HCT116 (cell line): ENCODE results near the gene CORO2B. TPM values are rescaled to one million over a fixed set of nuclear protein-coding genes. Genes with fewer than 3 reads are reported as not detected.

Experiments
- ATAC-seq: fragments of 200-7000 bp; cut with Tn5 transposase; 2 replicates; pipeline ENCODE4 v1.9.1; 2020; ENCODE audit warnings: mild to moderate bottlenecking, moderate library complexity
- BruUV-seq: library from RNA; stranded (reverse); fragments of 400-500 nt; replicated peaks from 2 replicates; lab custom pipeline; 2021; lab: Mats Ljungman, UMichigan
- CTCF ChIA-PET: fragments of 300-600 bp; sonication (Branson Sonifier 250); formaldehyde crosslinking; loops from one replicate; lab custom pipeline; 2021; ENCODE audit warnings: antibody characterized with exemption; lab: Charles Lee
- POLR2A ChIA-PET: fragments of 300-600, 350-600 bp; sonication (Branson Sonifier 250); formaldehyde crosslinking; loops from one replicate; lab custom pipeline; 2021; ENCODE audit warnings: antibody characterized with exemption; lab: Charles Lee
- RAD21 ChIA-PET, 2 experiments: fragments of 300-600 bp; sonication (Branson Sonifier 250); formaldehyde crosslinking; loops; one replicate each; lab custom pipeline; 2023; ENCODE audit warnings: low total read pairs in 2 of 2; ENCODE audit not compliant: uncharacterized antibody in 2 of 2, unreplicated experiment in 2 of 2, low non-redundant PET in 1 of 2; lab: Charles Lee
- DNase-seq: peaks from one replicate; pipeline ENCODE4 v3.0.0-alpha.2; 2010; ENCODE audit warnings: low read depth, low spot score
- H2AFZ ChIP-seq: fragments of 200-600 bp; shearing (Covaris generic), sonication (generic); 2 replicates; pipeline ENCODE4 v1.6.1; 2017; ENCODE audit warnings: low read depth, mixed run types, mixed read lengths, antibody characterized with exemption, low read length; ENCODE audit not compliant: poor library complexity, severe bottlenecking
- H3K27ac ChIP-seq: 2 replicates; pipeline ENCODE4 v1.5.1; 2012; ENCODE audit warnings: low read depth, low read length
- H3K27me3 ChIP-seq: fragments of 200-600 bp; sonication (generic); 2 replicates; pipeline ENCODE4 v1.6.1; 2016; ENCODE audit warnings: mixed run types, low read length, mixed read lengths; ENCODE audit not compliant: insufficient read depth
- H3K36me3 ChIP-seq, 2 experiments: fragments of 200-500 bp in 1 of 2; fragments of 200-600 bp in 1 of 2; sonication (Bioruptor generic) in 1 of 2; sonication (generic) in 1 of 2; 2 replicates each; pipeline versions ENCODE4 v1.5.1 to v1.6.1; 2014 to 2016; ENCODE audit warnings: low read length in 2 of 2, inconsistent platforms in 1 of 2, mixed read lengths in 1 of 2, mixed run types in 1 of 2; ENCODE audit not compliant: insufficient read depth in 2 of 2, control insufficient read depth in 1 of 2
- H3K4me1 ChIP-seq, 2 experiments: fragments of 200-600 bp in 1 of 2; sonication (generic) in 1 of 2; 2 replicates each; pipeline versions ENCODE4 v1.5.1 to v1.6.1; 2012 to 2017; ENCODE audit warnings: low read length in 2 of 2, inconsistent platforms in 1 of 2, mild to moderate bottlenecking in 1 of 2, mixed read lengths in 1 of 2, mixed run types in 1 of 2, moderate library complexity in 1 of 2; ENCODE audit not compliant: insufficient read depth in 2 of 2, control insufficient read depth in 1 of 2
- H3K4me2 ChIP-seq: fragments of 200-600 bp; sonication (generic); 2 replicates; pipeline ENCODE4 v1.6.1; 2017; ENCODE audit warnings: mixed run types, low read length, mixed read lengths
- H3K4me3 ChIP-seq, 2 experiments: fragments of 200-600 bp in 1 of 2; sonication (generic) in 1 of 2; replicated peaks in 1 of 2; 2 replicates each; pipeline ENCODE4 v1.5.1; 2011 to 2016; ENCODE audit warnings: low read length in 2 of 2, control low read depth in 1 of 2, low read depth in 1 of 2, mild to moderate bottlenecking in 1 of 2, mixed read lengths in 1 of 2, mixed run types in 1 of 2
- H3K79me2 ChIP-seq: fragments of 200-600 bp; sonication (generic); 2 replicates; pipeline ENCODE4 v1.6.1; 2017; ENCODE audit warnings: mild to moderate bottlenecking, mixed run types, low read length, moderate library complexity, mixed read lengths; ENCODE audit not compliant: insufficient read depth
- H3K9ac ChIP-seq: fragments of 200-600 bp; sonication (generic); 2 replicates; pipeline ENCODE4 v1.6.1; 2016; ENCODE audit warnings: low read length, mixed read lengths
- H3K9me2 ChIP-seq: fragments of 200-600 bp; sonication (generic), shearing (Covaris generic); 2 replicates; pipeline ENCODE4 v1.6.1; 2017; ENCODE audit warnings: mixed run types, mild to moderate bottlenecking, moderate library complexity; ENCODE audit not compliant: insufficient read depth
- H3K9me3 ChIP-seq, 2 experiments: fragments of 200-500 bp in 1 of 2; fragments of 200-600 bp in 1 of 2; sonication (Bioruptor generic) in 1 of 2; sonication (generic) in 1 of 2; 2 replicates each; pipeline ENCODE4 v1.6.1; 2014 to 2017; ENCODE audit warnings: low read length in 2 of 2, mixed read lengths in 2 of 2, inconsistent platforms in 1 of 2, low read depth in 1 of 2, mild to moderate bottlenecking in 1 of 2, mixed run types in 1 of 2, moderate library complexity in 1 of 2; ENCODE audit not compliant: control insufficient read depth in 1 of 2, insufficient read depth in 1 of 2
- H4K20me1 ChIP-seq: fragments of 200-600 bp; sonication (generic), shearing (Covaris generic); 2 replicates; pipeline ENCODE4 v1.6.1; 2017; ENCODE audit warnings: mixed run types, mild to moderate bottlenecking, moderate library complexity; ENCODE audit not compliant: insufficient read depth
- CBX3 ChIP-seq: IDR thresholded peaks from 2 replicates; pipeline ENCODE4 v1.6.1; 2012; ENCODE audit warnings: low read depth
- CEBPB ChIP-seq: IDR thresholded peaks from 2 replicates; pipeline ENCODE4 v1.6.1; 2012; ENCODE audit warnings: low read depth
- EZH2 ChIP-seq: fragments of 200-600 bp; sonication (generic); IDR thresholded peaks from 2 replicates; pipeline ENCODE4 v1.6.1; 2017; ENCODE audit warnings: antibody characterized with exemption, mixed run types
- FOSL1 ChIP-seq: IDR thresholded peaks from 2 replicates; pipeline ENCODE4 v1.6.1; 2012; ENCODE audit warnings: low read depth
- JUND ChIP-seq: IDR thresholded peaks from 2 replicates; pipeline ENCODE4 v1.6.1; 2012
- MAX ChIP-seq: IDR thresholded peaks from 2 replicates; pipeline ENCODE4 v1.6.1; 2012
- POLR2AphosphoS5 ChIP-seq: IDR thresholded peaks from 2 replicates; pipeline ENCODE4 v1.6.1; 2011; ENCODE audit warnings: mild to moderate bottlenecking, low read depth, low read length, moderate library complexity
- SRF ChIP-seq: IDR thresholded peaks from 2 replicates; pipeline ENCODE4 v1.6.1; 2012; ENCODE audit warnings: low read depth
- TCF7L2 ChIP-seq: IDR thresholded peaks from 2 replicates; pipeline ENCODE4 v1.7.0; 2011; ENCODE audit warnings: borderline replicate concordance, inconsistent platforms; ENCODE audit not compliant: insufficient read depth, insufficient read length; ENCODE audit errors: extremely low read depth
- intact Hi-C: fragments of 100-400 bp; cut with micrococcal nuclease; formaldehyde crosslinking; loops from 2 replicates; pipeline ENCODE4 v1.10.0; 2022
- total RNA-seq: library from RNA; stranded (reverse); gene quantifications from one replicate; pipeline ENCODE4 v1.2.1, GENCODE V29; 2021; ENCODE audit not compliant: unreplicated experiment
- TF ChIP-seq, protein P1 (sequence below): IDR thresholded peaks from 2 replicates; pipeline ENCODE4 v1.6.1; 2012; ENCODE audit warnings: low read depth

CORO2B gene
- total RNA-seq, 1 experiment from 2014 or later, result 2.8 TPM

GRCh38 chr15:68683551-68683950, 104.8 kb downstream of the CORO2B start:
- no TSS peak for BruUV-seq
- no peaks in the 10 kb centered on the region for H3K27me3 ChIP-seq
- H3K4me2 ChIP-seq, result no peak overlapping the region
- no peak for ATAC-seq
- ChIA-PET CTCF (no interaction called here), POLR2A (no interaction called here), RAD21 (no interaction called here)
- H3K36me3 ChIP-seq, result no peaks in the 10 kb centered on the region
- no peaks in the 10 kb centered on the region for H4K20me1 ChIP-seq
- no peak overlapping the region for H2AFZ ChIP-seq
- H3K4me3 ChIP-seq, result no peak overlapping the region
- intact Hi-C loops, result no loop called here
- H3K9me3 ChIP-seq, result no peaks in the 10 kb centered on the region
- no peaks in the 10 kb centered on the region for H3K79me2 ChIP-seq
- H3K4me1 ChIP-seq, result no peaks in the 10 kb centered on the region
- no peaks in the 10 kb centered on the region for H3K9me2 ChIP-seq
- no peak overlapping the region for H3K9ac ChIP-seq
- H3K27ac ChIP-seq, result no peak overlapping the region
- DNase-seq, result no peak
- no peak for TF ChIP-seq CBX3
- no peak for TF ChIP-seq CEBPB
- TF ChIP-seq POLR2AphosphoS5, result no peak
- no peak for TF ChIP-seq TCF7L2
- no peak for TF ChIP-seq EZH2
- TF ChIP-seq, protein P1, sequence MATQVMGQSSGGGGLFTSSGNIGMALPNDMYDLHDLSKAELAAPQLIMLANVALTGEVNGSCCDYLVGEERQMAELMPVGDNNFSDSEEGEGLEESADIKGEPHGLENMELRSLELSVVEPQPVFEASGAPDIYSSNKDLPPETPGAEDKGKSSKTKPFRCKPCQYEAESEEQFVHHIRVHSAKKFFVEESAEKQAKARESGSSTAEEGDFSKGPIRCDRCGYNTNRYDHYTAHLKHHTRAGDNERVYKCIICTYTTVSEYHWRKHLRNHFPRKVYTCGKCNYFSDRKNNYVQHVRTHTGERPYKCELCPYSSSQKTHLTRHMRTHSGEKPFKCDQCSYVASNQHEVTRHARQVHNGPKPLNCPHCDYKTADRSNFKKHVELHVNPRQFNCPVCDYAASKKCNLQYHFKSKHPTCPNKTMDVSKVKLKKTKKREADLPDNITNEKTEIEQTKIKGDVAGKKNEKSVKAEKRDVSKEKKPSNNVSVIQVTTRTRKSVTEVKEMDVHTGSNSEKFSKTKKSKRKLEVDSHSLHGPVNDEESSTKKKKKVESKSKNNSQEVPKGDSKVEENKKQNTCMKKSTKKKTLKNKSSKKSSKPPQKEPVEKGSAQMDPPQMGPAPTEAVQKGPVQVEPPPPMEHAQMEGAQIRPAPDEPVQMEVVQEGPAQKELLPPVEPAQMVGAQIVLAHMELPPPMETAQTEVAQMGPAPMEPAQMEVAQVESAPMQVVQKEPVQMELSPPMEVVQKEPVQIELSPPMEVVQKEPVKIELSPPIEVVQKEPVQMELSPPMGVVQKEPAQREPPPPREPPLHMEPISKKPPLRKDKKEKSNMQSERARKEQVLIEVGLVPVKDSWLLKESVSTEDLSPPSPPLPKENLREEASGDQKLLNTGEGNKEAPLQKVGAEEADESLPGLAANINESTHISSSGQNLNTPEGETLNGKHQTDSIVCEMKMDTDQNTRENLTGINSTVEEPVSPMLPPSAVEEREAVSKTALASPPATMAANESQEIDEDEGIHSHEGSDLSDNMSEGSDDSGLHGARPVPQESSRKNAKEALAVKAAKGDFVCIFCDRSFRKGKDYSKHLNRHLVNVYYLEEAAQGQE, result no peak
- no peak for TF ChIP-seq FOSL1
- no peak for TF ChIP-seq JUND
- no peak for TF ChIP-seq SRF
- TF ChIP-seq MAX, result no peak
